Duodenal mucosa (tissue), 2 donors: ENCODE measurements around the gene SMYD2.

Source experiments
- H3K27ac ChIP-seq: one replicate; pipeline ENCODE4 v1.7.0; 2013; ENCODE audit warnings: low read depth, low read length
- H3K27me3 ChIP-seq, 2 donors: one replicate each; pipeline ENCODE4 v1.7.0; 2013; ENCODE audit warnings: low read length in 2 of 2, control low read depth in 1 of 2; ENCODE audit not compliant: insufficient read depth in 2 of 2, control insufficient read depth in 1 of 2
- H3K36me3 ChIP-seq, 2 donors: one replicate each; pipeline ENCODE4 v1.7.0; 2013; ENCODE audit warnings: low read length in 2 of 2, control low read depth in 1 of 2; ENCODE audit not compliant: insufficient read depth in 2 of 2, control insufficient read depth in 1 of 2
- H3K4me1 ChIP-seq, 2 donors: one replicate each; pipeline ENCODE4 v1.7.0; 2013; ENCODE audit warnings: low read length in 2 of 2, control low read depth in 1 of 2; ENCODE audit not compliant: insufficient read depth in 2 of 2, control insufficient read depth in 1 of 2
- H3K4me3 ChIP-seq, 2 donors: one replicate each; pipeline ENCODE4 v1.7.0; 2013; ENCODE audit warnings: low read length in 2 of 2, low read depth in 1 of 2
- H3K9ac ChIP-seq, 2 donors: one replicate each; pipeline ENCODE4 v1.7.0; 2013; ENCODE audit warnings: low read length in 2 of 2, low read depth in 1 of 2
- H3K9me3 ChIP-seq, 2 donors: one replicate each; pipeline ENCODE4 v1.7.0; 2013; ENCODE audit warnings: low read length in 2 of 2, control low read depth in 1 of 2; ENCODE audit not compliant: control insufficient read depth in 1 of 2

The SMYD2 gene

DNA sequence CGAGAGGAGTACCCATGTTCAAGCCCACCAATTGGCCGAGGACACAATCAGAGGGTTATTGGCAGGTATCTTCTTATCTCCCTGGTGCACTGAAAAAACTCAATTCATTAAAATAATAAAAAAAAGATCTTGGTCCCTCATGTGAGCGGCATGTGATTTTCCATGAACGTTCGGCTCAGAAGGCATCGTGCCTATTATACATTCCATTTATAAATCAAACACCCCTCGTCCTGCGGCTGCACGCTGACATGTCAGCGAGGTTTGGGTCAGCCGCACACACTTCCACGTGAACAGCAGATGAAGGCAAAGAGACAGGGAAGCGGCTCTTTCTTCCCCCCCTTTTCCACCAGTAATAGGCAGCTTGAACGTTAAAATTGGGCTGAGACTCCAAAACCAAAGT lies 31.3 kb upstream of the SMYD2 start:
- Histone ChIP-seq H3K4me3 (no peak overlapping the region), H3K9me3 (no peaks in the 10 kb centered on the region), H3K27me3 (peaks cover 0 to 3% of the 10 kb centered on the region in 2 donors), H3K36me3 (no peaks in the 10 kb centered on the region), H3K27ac (no peak overlapping the region), H3K4me1 (no peaks in the 10 kb centered on the region), H3K9ac (no peak overlapping the region)

DNA sequence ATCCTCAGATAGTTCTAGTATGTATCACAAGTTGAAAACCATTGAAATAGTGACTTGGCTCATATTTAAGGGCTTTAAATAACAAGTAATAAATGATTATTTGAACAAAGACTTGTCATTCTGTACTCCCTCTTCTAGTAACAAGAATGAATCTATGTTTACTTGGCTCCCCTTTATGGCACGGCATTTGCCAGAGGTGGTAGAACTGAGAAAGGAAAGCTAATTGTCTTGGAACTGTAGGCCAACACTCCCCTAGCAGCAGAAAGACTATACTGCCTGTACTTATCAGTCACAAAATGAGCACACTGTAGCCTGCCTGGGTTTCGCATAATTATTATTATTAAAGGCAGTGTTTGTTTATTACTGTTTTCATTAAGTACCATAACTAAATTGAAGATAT lies 29.6 kb upstream of the SMYD2 start:
- H3K4me3 ChIP-seq: no peak overlapping the region
- no peaks in the 10 kb centered on the region for H3K36me3 ChIP-seq
- no peak overlapping the region for H3K9ac ChIP-seq

DNA sequence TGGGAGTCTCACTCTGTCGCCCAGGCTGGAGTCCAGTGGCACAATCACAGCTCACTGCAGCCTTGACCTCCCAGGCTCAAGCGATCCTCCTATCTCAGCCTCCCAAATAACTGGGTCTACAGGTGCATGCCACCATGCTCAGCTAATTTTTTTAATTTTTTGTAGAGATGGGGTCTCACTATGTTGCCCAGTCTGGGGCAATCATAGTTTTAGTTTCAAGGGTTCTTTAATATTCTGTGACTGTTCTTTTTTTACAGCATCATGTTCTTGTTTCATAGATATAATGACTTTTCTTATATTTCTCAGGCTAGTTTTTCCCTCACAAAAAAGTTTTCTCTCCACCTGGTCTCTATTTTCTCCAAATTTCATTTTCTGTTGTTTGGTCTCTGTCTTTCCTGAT lies 25.4 kb upstream of the SMYD2 start:
- Histone ChIP-seq H3K27ac (no peak overlapping the region), H3K4me3 (no peak overlapping the region), H3K9me3 (no peaks in the 10 kb centered on the region), H3K27me3 (peaks cover 0 to 7% of the 10 kb centered on the region in 2 donors), H3K4me1 (no peaks in the 10 kb centered on the region), H3K36me3 (no peaks in the 10 kb centered on the region), H3K9ac (no peak overlapping the region)

More for the DNA sequence above, 29.6 kb upstream of the SMYD2 start:
- Histone ChIP-seq H3K27me3 (no peaks in the 10 kb centered on the region), H3K9me3 (no peaks in the 10 kb centered on the region), H3K4me1 (no peaks in the 10 kb centered on the region), H3K27ac (no peak overlapping the region)

DNA sequence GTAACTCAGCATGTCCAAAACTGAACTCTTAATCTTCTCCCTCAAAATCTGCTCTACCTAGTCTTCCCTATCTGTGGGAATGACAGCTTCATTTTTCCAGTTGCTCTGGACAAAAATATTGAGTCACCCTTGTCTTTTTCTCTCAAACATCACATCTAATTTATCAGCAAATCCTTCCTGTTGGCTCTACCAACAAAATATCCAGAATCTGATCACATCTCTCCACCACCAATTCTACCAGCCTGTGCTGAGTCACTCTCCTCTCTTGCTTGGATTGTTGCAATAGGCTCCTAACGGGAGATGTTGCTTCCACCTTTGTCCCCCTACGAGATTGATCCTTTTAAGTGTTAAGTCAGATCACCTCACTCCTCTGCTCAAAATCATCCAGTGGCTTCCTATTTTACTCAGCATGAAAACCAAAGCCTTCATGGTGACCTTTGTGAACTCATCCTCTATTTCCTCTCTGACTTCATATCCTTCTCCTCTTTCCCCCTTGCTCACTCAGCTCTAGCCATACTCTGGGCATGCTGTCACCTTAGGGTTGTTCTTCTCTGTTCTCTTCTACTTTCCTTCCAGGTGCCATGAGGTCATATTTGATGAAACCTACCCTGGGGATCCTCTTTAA lies 21.5 kb upstream of the SMYD2 start:
- no peaks in the 10 kb centered on the region for H3K36me3 ChIP-seq
- no peak overlapping the region for H3K27ac ChIP-seq
- H3K9me3 ChIP-seq: no peaks in the 10 kb centered on the region
- no peak overlapping the region for H3K9ac ChIP-seq
- no peak overlapping the region for H3K4me3 ChIP-seq
- peaks cover 20 to 29% of the 10 kb centered on the region in 2 donors for H3K27me3 ChIP-seq
- H3K4me1 ChIP-seq: peaks cover 0 to 5% of the 10 kb centered on the region in 2 donors

DNA sequence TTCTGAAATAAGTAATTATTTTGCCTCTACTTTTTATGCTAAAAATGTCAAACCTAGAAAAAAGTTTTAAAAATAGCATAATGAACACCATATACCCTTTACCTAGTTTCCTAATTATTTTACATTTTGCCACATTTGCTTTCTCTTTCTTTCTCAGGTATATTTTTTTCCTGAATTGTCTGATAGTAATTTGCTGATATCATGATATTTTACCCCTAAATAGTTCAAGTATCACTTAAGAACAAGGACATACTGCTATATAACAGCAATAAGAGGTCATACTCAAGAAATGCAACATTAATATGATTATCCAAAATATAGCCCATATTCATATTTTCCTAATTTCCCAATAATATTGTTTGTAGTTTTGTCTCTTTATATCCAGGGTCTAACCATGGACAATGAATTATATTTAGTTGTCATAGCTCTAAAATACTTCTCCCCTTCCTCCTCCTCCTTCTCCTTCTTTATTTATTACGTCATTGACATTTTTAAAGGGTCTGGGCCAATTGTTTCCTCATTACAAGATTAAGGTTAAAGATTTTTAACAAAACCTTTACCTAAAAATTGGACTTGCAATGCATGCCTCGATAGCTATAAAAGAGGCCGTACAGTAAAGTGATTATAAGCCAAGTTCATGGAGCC lies 20.3 kb upstream of the SMYD2 start:
- Histone ChIP-seq H3K36me3 (no peaks in the 10 kb centered on the region), H3K27ac (no peak overlapping the region), H3K27me3 (peaks cover 23 to 35% of the 10 kb centered on the region in 2 donors), H3K9ac (no peak overlapping the region), H3K4me3 (no peak overlapping the region), H3K9me3 (no peaks in the 10 kb centered on the region), H3K4me1 (peaks cover 0 to 5% of the 10 kb centered on the region in 2 donors)

DNA sequence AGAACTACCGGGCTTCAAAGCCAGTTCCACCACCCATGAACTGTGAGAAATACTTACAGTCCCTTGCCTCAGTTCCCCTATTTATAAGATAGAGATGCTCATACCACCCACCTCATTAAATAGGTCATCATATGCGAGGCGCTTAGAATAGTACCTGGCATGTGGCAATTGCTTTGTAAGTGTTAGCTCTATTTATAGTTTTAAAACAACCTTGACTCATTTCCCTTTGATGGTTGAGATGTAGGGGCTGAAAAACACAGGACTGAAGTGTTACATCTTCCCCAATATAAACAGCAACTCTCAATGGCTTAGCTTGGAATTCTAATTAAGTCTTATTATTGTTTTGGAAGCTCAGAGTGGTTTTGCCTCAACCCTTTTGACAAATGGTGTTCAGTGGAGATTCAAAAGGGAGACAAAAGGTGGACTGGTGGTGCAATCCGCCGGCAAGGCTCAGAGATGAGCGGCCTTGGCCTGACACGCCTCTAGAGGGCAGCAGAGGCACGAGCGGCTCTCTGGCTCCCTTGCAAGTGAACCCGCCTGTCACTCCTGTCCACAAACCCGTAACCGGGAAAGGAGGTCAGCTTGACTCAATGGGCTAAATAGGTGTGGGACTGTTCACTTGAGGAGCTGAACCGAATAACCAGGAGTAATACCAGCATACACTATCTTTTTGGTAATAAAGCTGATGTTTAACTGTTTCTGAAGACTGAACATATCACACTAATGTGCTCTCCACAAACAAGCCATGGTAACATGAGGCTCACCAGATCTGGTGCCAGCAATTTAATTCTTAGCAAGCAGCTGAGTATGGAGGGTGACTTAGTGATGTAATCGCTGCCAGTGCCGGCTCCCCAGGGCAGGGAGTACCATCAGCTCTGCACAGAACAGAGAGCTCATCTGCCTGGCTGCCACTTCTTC lies 19.5 kb upstream of the SMYD2 start:
- Histone ChIP-seq H3K36me3 (no peaks in the 10 kb centered on the region), H3K27me3 (peaks cover 23 to 35% of the 10 kb centered on the region in 2 donors), H3K27ac (no peak overlapping the region), H3K4me3 (no peak overlapping the region), H3K9me3 (no peaks in the 10 kb centered on the region), H3K9ac (no peak overlapping the region), H3K4me1 (peaks cover 0 to 5% of the 10 kb centered on the region in 2 donors)

DNA sequence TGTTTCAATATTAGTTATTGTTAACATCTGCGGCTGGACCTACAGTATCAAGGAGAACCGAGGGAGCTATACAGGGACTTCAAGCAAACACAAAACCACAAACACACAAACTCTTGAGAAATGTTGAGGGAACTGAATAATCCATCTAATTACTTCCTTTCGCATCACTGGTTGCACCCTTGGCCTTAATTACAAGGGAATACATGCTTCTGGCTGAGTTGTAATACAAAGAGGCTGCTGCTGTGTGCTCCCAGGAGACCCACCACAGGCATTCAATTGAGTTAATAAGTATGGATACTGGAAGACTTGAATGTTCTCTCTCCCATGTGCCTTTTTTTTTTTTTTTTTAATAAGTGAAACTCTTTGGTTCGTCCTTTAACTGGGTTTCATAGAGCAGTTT lies 16.8 kb upstream of the SMYD2 start:
- Histone ChIP-seq H3K9me3 (no peaks in the 10 kb centered on the region), H3K27ac (no peak overlapping the region), H3K4me3 (no peak overlapping the region), H3K36me3 (no peaks in the 10 kb centered on the region), H3K27me3 (peaks cover 17 to 35% of the 10 kb centered on the region in 2 donors), H3K4me1 (peaks cover 0 to 5% of the 10 kb centered on the region in 2 donors), H3K9ac (no peak overlapping the region)

DNA sequence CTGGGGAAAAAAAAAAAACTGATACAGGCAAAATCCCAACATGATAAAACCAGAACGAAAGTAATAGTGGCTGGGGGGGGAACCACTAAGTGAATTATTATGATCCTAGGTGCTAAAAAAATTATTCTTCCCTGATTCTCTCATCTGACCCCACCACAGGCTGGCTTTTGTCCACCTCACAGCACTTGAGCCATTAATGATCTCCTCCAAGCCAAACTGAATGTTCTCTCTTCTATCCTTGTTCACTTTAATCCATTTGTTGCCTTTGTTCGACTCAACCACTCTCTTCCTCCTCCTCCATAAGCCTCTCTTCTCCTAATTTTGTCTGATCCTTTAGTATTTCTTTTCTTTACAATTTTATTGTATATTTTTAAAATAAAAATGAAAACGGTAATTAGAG lies 16.0 kb upstream of the SMYD2 start:
- Histone ChIP-seq H3K4me1 (peaks cover 0 to 5% of the 10 kb centered on the region in 2 donors), H3K9ac (no peak overlapping the region), H3K9me3 (no peaks in the 10 kb centered on the region), H3K27me3 (peaks cover 23 to 41% of the 10 kb centered on the region in 2 donors), H3K36me3 (no peaks in the 10 kb centered on the region), H3K27ac (no peak overlapping the region), H3K4me3 (no peak overlapping the region)

DNA sequence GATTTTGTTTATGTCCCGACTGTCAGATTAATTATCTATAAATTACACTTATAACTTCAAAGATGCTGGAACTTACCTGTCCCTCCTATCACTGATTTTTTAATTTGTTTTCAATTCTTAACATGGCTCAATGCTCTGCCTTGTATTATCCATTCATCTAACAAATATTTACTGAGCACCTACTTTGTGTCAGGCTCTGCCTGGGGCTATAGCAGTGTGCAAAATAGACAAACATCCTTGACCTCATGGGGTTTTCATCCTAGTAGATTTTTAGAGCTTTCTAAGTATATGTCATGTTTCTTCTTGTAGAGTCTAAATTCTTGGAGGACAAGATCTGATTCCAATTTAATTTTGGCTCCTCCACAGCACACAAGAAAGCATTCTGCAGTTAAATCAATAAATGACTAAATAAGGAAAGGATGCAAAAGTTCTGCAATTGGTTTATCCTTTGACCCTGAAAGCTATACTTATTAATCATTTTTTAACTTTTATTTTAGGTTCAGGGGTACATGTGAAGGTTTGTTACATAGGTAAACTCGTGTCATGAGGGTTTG lies 10.8 kb upstream of the SMYD2 start:
- H3K4me3 ChIP-seq: no peak overlapping the region
- no peaks in the 10 kb centered on the region for H3K9me3 ChIP-seq
- no peak overlapping the region for H3K9ac ChIP-seq
- H3K4me1 ChIP-seq: no peaks in the 10 kb centered on the region
- H3K27me3 ChIP-seq: peaks cover 8 to 22% of the 10 kb centered on the region in 2 donors
- H3K27ac ChIP-seq: no peak overlapping the region
- H3K36me3 ChIP-seq: no peaks in the 10 kb centered on the region
